GM21529 (cell line): ENCODE data around the gene MAP3K5.
"Not testable (repeated sequence)": the region's sequence is repeated elsewhere in the genome, so short reads cannot be mapped to it uniquely, and the experiment has no call there.

Source experiments
- ATAC-seq: cut with Tn5 transposase; IDR thresholded peaks from one replicate; pipeline ENCODE4 v1.9.1; 2021; ENCODE audit not compliant: unreplicated experiment

Gene MAP3K5

DNA sequence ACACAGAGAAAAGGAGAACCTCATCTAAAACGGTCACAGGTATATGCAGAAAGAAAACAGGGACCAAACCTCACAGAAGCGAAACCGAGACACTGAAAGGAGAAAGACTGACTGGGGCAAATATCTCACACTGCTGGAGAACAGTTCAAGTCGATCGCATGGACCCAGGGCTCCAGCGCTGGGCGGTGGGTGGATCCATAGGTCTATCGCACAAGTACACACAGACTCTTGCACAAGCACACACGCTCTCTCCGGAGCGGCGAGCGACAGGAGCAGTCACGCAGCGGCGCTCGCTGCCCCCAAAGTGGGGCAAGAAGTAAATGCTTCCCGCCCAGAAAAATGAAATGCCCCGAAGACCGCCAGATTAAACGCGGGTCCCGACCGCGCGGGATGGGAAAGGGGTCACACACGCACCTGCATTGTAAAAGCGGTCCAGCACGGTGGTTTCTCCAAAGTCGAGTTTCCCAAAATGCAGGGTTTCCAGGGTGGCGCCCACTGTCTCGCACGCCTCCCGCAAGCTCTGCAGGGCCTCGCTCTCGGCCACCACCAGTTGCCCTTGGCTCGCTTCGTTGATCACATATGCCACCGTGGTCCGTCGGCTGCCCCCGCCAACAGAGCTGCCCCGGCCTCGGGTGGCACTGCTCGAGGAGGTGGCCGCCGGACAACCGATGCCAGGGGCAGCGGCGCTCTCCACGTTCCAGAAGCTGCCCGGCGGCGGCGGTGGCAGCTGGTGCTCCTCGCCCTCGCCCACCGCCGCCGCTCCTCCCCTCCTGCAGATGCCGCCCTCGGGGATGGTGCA is 782 bp downstream of the MAP3K5 start:
- peak; percentile 46 for ATAC-seq

DNA sequence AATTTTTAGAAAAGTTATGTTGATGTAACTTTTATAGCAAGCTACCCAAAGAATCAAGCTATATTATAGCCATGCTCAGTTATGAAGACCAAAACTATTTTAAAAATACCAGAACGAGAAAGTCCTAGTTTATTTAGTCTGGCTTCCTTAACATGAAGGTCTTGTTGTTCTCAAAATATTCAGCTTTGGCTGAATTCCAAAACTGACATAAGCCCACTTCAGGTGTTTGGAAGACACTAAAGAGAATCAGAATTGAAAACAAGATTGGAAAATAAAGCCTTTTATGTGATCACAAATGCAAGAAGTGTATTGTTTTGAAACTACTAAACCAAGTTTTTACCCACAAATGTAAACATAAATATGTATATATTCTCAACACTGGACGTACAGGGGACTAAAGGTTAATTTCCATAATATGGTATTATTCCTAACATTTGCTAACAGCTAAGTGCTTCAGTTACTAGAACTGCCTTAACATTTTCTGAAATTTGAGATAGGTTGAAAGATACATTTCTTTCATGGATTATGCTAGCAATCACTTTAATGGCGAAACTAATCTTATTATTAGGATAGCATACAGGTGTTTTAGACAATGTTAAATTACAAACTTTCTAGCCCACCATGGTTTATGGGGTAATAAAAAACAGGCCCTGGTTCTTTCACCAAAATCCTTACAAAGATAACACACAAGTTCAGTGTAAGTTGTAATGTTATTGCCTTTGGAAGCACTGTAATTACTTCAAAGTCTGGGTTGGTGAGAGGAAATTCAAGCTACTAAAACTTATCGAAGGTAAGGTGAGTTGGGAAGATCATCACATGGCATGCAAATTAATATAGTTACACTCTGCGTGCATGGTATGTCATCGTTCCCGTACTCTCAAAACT is 1.6 kb downstream of the MAP3K5 start:
- no peak for ATAC-seq

- not testable (repeated sequence) for ATAC-seq
Measured at GRCh38 chr6:136789440-136789839, 2.8 kb downstream of the MAP3K5 start.

DNA sequence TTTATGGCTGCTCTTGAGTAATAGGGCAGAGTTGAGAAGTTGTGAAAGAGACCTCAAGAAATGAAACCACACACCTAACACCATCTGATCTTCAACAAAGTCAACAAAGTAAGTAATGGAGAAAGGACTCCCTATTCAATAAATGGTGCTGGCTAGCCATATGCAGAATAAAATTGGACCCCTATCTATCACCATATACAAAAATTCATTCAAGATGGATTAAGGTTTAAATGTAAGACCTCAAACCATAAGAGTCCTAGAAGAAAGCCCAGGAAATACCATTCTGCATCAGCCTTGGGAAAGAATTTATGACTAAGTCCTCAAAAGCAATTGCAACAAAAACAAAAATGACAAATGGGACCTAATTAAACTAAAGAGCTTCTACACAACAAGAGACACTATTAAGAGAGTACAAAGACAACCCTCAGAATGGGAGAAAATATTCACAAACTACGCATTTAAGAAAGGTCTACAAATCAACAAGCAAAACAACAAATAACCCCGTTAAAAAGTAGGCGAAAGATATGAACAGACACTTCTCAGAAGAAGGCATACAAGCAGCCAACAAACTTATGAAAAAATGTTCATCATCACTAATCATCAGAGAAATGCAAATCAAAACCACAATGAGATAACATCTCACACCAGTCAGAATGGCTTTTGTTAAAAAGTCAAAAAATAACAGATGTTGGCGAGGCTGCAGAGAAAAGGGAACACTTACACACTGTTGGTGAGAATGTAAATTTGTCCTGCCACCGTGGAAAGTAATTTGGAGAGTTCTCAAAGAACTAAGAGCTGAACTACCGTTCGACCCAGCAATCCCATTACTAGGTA is 4.0 kb downstream of the MAP3K5 start:
- no peak for ATAC-seq

DNA sequence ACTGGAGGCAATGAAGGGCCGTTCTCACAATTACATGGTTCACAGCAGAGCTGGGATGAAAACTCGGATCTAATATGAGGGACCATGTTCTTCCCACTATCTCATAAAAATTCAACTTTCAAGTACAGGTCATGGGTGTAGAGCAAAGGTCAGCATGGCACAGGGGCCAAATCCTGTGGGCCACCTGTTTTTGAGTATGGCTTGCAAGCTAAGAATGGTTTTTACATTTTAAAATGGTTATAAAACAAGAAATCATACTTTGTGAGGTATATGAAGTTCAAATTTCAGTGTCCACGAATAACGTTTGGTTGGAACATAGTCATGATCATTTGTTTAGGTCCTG is 4.6 kb downstream of the MAP3K5 start:
- ATAC-seq, result no peak

DNA sequence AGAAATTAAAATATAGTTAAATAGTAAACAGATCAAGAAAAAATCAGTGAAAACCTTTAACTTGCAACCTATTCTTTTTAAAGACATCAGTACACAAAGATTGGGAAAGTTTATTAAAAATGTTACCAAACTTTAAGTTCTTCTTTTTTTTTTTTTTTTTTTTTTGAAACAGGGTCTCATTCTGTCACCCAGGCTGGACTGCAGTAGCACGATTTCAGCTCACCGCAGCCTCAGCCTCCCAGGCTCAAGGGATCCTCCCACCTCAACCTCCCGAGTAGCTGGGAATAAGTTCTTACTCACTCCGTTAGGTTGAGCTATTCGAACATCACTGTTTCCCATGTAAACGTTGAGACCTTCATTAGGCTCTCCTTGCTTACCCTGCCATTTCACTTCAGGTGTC is 5.6 kb downstream of the MAP3K5 start:
- ATAC-seq, result no peak

DNA sequence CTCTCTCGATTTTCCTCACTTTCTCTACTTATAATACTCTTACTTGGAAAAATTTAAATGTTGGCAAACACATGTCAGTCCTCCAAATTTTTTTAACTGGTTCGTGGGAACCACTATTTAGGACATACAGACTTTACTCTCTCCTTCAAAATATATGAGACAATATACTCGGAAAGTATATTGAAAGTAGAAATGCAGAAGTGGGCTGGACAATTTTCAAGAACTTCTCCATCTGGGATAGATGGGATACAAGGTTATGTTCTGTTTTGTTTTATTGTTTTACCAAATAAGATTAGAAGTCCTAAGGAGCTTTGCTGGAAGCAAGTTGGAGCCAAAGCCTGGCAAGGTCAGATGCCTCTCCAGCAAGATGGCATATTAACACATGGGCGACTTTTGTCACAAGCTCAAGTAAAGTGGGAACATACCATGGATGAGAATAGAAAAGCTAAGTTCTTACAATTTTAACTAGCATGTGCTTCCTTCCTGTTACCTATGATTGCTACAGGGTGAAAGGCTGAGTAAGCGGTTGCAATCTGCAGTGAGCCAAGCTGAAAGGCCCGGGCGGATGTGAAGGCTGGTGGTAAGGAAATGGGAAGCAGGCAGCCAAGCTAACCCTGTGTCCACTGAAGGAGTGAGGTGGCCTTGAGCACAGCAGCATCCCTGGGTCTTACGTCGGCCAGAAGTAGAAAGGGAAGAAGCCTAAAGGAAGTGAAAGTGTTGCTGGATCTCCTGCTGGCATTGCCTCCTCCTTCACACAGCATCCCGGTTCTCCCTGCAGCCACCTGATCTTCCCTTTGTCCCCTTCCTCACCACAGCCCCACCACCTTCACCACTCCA is 7.1 kb downstream of the MAP3K5 start:
- peak; percentile 42 for ATAC-seq

- ATAC-seq, result no peak
Measured at GRCh38 chr6:136784271-136784664, 8.0 kb downstream of the MAP3K5 start.

- peak; percentile 71 for ATAC-seq
Measured at GRCh38 chr6:136783495-136784270, 8.6 kb downstream of the MAP3K5 start.

DNA sequence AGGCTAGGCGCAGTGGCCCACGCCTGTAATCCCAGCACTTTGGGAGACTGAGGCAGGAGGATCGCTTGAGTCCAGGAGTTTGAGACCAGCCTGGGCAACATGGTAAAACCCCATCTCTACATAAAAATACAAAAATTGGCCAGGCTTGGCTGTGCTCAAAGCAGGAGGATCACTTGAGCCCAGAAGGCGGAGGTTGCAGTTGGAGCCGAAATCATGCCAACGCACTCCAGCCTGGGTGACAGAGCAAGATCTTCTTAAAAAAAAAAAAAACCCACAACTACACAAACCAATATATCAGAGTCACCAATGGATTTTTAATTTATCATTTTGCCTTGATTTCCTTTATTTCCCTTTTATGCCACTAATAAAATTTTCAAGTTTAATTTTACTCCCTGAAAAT is 9.3 kb downstream of the MAP3K5 start:
- no peak for ATAC-seq

- ATAC-seq, result no peak
Measured at GRCh38 chr6:136782021-136782770, 10.1 kb downstream of the MAP3K5 start.

GRCh38 chr6:136780972-136781371 is 11.3 kb downstream of the MAP3K5 start:
- ATAC-seq, result no peak

GRCh38 chr6:136779682-136780081 is 12.6 kb downstream of the MAP3K5 start:
- ATAC-seq, result no peak

- ATAC-seq, result no peak
Measured at GRCh38 chr6:136777651-136778050, 14.6 kb downstream of the MAP3K5 start.

DNA sequence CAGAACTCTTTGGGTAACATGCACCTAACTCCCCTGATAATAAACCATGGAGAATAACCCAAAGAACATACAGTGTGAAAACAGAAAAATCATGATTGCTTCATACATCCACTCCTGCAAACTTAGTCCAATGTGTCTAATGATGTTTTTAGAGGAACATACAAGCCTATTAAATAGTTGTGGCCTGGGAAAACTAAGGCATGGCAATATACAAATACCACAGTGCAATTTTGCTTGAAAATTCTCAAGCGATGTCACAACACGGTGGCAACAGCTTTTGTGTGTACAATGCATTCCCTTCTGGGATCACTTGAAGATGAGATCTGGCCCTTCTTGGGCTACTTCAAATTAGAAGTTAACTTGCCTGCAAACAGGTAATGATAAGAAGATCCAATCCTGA is 16.7 kb downstream of the MAP3K5 start:
- no peak for ATAC-seq

- no peak for ATAC-seq
Measured at GRCh38 chr6:136775081-136775480, 17.2 kb downstream of the MAP3K5 start.

GRCh38 chr6:136774228-136775041 is 17.8 kb downstream of the MAP3K5 start:
- no peak for ATAC-seq

GRCh38 chr6:136773473-136773796 is 18.8 kb downstream of the MAP3K5 start:
- ATAC-seq, result no peak
